Neural cell (in vitro differentiated cells): ENCODE measurements around the gene SYNGR1. TPM values are rescaled to one million over a fixed set of nuclear protein-coding genes. Genes with fewer than 3 reads are reported as not detected.
A peak's percentile ranks its signal among the peaks of the same experiment; 100 is the strongest.

Source experiments
- H2AFZ ChIP-seq: fragments of 200-600, 300-800 bp; sonication (generic), shearing (Covaris generic); 2 replicates; pipeline ENCODE4 v1.6.0; 2014; ENCODE audit warnings: low read depth, mild to moderate bottlenecking, antibody characterized with exemption, low read length, moderate library complexity
- H3F3A ChIP-seq: fragments of 200-600 bp; shearing (Covaris generic); 2 replicates; pipeline ENCODE4 v1.6.1; 2016; ENCODE audit warnings: mild to moderate bottlenecking, moderate library complexity, mixed read lengths, antibody characterized with exemption, low read length; ENCODE audit not compliant: insufficient read depth, poor library complexity, severe bottlenecking
- H3K27ac ChIP-seq: fragments of 200-600, 300-800 bp; sonication (generic), shearing (Covaris generic); 2 replicates; pipeline ENCODE4 v1.5.1; 2014; ENCODE audit warnings: mild to moderate bottlenecking, low read length, moderate library complexity
- H3K27me3 ChIP-seq: fragments of 300-800, 200-600 bp; sonication (generic), shearing (Covaris generic); 2 replicates; pipeline ENCODE4 v1.6.0; 2014; ENCODE audit warnings: mild to moderate bottlenecking, low read depth, low read length, moderate library complexity; ENCODE audit not compliant: insufficient read depth
- H3K36me3 ChIP-seq: fragments of 300-800, 200-600 bp; sonication (generic), shearing (Covaris generic); 2 replicates; pipeline ENCODE4 v1.5.1; 2014; ENCODE audit warnings: mild to moderate bottlenecking, antibody characterized with exemption, low read length, moderate library complexity; ENCODE audit not compliant: insufficient read depth
- H3K4me2 ChIP-seq: fragments of 300-800, 200-600 bp; sonication (generic), shearing (Covaris generic); 2 replicates; pipeline ENCODE4 v1.6.0; 2014; ENCODE audit warnings: mild to moderate bottlenecking, low read length
- H3K4me3 ChIP-seq: fragments of 300-800, 200-600 bp; sonication (generic), shearing (Covaris generic); 2 replicates; pipeline ENCODE4 v1.5.1; 2014; ENCODE audit warnings: mild to moderate bottlenecking, low read length, moderate library complexity
- H3K79me2 ChIP-seq: fragments of 200-600 bp; shearing (Covaris generic); replicated peaks from 2 replicates; pipeline ENCODE4 v1.6.0; 2014; ENCODE audit warnings: mild to moderate bottlenecking, low read length, moderate library complexity; ENCODE audit not compliant: insufficient read depth
- H3K9ac ChIP-seq: fragments of 300-800, 200-600 bp; sonication (generic), shearing (Covaris generic); 2 replicates; pipeline ENCODE4 v1.6.1; 2016; ENCODE audit warnings: mild to moderate bottlenecking, low read length, mixed read lengths
- H3K9me2 ChIP-seq: fragments of 200-600 bp; shearing (Covaris generic); 2 replicates; pipeline ENCODE4 v1.6.1; 2016; ENCODE audit warnings: mild to moderate bottlenecking, low read length, mixed read lengths; ENCODE audit not compliant: insufficient read depth
- H3K9me3 ChIP-seq: fragments of 200-600, 300-800 bp; sonication (generic), shearing (Covaris generic); 2 replicates; pipeline ENCODE4 v1.6.1; 2016; ENCODE audit warnings: mild to moderate bottlenecking, mixed run types, low read length, moderate library complexity, mixed read lengths
- H4K20me1 ChIP-seq: fragments of 200-600 bp; shearing (Covaris generic); 2 replicates; pipeline ENCODE4 v1.6.1; 2016; ENCODE audit warnings: mild to moderate bottlenecking, mixed run types; ENCODE audit not compliant: insufficient read depth
- EP300 ChIP-seq: fragments of 450-650 bp; conservative IDR thresholded peaks from 2 replicates; pipeline ENCODE4 v1.6.1; 2014; ENCODE audit warnings: antibody characterized with exemption, mild to moderate bottlenecking, moderate library complexity; ENCODE audit not compliant: poor library complexity, severe bottlenecking
- EZH2 ChIP-seq: fragments of 200-600, 300-800 bp; shearing (Covaris generic), sonication (generic); IDR thresholded peaks from 2 replicates; pipeline ENCODE4 v1.6.1; 2014; ENCODE audit warnings: antibody characterized with exemption, low read length, borderline replicate concordance, mild to moderate bottlenecking; ENCODE audit not compliant: insufficient read depth, poor library complexity, severe bottlenecking
- MXI1 ChIP-seq: fragments of 450-650 bp; conservative IDR thresholded peaks from 2 replicates; pipeline ENCODE4 v1.6.1; 2014; ENCODE audit warnings: antibody characterized with exemption, mild to moderate bottlenecking; ENCODE audit not compliant: poor library complexity, severe bottlenecking
- POLR2AphosphoS5 ChIP-seq: IDR thresholded peaks from 2 replicates; pipeline ENCODE4 v1.6.1; 2012
- RAD21 ChIP-seq: fragments of 450-650 bp; conservative IDR thresholded peaks from 2 replicates; pipeline ENCODE4 v1.6.1; 2014; ENCODE audit warnings: antibody characterized with exemption, mild to moderate bottlenecking, moderate library complexity
- SMC3 ChIP-seq: fragments of 450-650 bp; conservative IDR thresholded peaks from 2 replicates; pipeline ENCODE4 v1.6.1; 2014; ENCODE audit warnings: antibody characterized with exemption, mild to moderate bottlenecking, moderate library complexity; ENCODE audit not compliant: poor library complexity
- TAF1 ChIP-seq: IDR thresholded peaks from 2 replicates; pipeline ENCODE4 v1.6.1; 2012; ENCODE audit warnings: low read depth
- polyA plus RNA-seq: library from polyadenylated mRNA; depleted of rRNA; stranded (reverse); fragments of >200 nt; gene quantifications from 2 replicates; pipeline ENCODE4 v1.2.3, GENCODE V29; 2014
- TF ChIP-seq, protein P1 (sequence below): IDR thresholded peaks from 2 replicates; pipeline ENCODE4 v1.6.1; 2012; ENCODE audit warnings: borderline replicate concordance
- TF ChIP-seq, protein P2 (sequence below): fragments of 450-650 bp; IDR thresholded peaks from 2 replicates; pipeline ENCODE4 v1.5.1; 2014; ENCODE audit warnings: antibody characterized with exemption, mild to moderate bottlenecking, moderate library complexity; ENCODE audit not compliant: poor library complexity, severe bottlenecking

SYNGR1 gene
- polyA plus RNA-seq, 1 donor from 2014 or later = 68.4 TPM

DNA sequence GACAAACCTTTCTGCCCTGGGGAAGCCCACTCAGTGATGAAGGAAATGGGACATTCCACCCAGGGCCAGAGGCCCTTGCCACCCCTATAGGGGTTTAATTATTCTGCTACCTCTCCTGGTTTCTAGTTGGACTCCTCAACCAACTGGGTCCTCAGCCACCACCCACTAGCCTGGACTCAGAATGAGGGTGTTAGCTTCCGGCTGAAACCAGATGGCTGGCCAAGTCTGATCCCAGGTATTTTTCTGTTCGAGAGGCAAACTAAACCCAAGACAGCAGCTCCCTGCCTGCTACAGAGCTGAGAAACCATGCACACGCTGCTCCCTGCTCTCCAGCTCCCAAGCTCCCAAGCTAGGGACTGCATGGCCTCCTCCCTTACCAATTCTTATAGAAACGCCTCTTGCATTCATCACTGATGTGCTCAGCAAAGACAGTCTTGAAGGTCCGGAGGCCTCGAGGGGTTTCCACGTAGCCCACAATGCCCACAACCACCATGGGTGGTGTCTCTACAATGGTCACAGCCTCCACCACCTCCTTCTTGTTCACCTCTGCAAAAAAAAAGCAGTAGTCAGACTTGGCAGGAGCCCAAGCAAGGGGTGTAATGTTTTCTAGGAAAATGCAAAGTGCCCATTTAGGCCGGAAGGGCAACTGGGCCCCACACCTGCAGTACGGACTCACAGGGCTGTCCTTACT is 32.6 kb upstream of the SYNGR1 start:
- H3K9ac ChIP-seq = peak overlapping the region; percentile 99
- no peak overlapping the region for H3K27ac ChIP-seq
- no peaks in the 10 kb centered on the region for H3K9me3 ChIP-seq
- H3F3A ChIP-seq = no peaks in the 10 kb centered on the region
- H3K27me3 ChIP-seq = no peaks in the 10 kb centered on the region
- H3K79me2 ChIP-seq = peaks cover 27% of the 10 kb centered on the region
- H3K36me3 ChIP-seq = peaks cover 8% of the 10 kb centered on the region
- peaks cover 17% of the 10 kb centered on the region for H4K20me1 ChIP-seq
- peak overlapping the region; percentile 52 for H3K4me2 ChIP-seq
- TF ChIP-seq TAF1 = no peak
- TF ChIP-seq EZH2 = no peak
- TF ChIP-seq MXI1 = no peak
- TF ChIP-seq RAD21 = no peak
- no peak for TF ChIP-seq EP300
- TF ChIP-seq, protein P1, sequence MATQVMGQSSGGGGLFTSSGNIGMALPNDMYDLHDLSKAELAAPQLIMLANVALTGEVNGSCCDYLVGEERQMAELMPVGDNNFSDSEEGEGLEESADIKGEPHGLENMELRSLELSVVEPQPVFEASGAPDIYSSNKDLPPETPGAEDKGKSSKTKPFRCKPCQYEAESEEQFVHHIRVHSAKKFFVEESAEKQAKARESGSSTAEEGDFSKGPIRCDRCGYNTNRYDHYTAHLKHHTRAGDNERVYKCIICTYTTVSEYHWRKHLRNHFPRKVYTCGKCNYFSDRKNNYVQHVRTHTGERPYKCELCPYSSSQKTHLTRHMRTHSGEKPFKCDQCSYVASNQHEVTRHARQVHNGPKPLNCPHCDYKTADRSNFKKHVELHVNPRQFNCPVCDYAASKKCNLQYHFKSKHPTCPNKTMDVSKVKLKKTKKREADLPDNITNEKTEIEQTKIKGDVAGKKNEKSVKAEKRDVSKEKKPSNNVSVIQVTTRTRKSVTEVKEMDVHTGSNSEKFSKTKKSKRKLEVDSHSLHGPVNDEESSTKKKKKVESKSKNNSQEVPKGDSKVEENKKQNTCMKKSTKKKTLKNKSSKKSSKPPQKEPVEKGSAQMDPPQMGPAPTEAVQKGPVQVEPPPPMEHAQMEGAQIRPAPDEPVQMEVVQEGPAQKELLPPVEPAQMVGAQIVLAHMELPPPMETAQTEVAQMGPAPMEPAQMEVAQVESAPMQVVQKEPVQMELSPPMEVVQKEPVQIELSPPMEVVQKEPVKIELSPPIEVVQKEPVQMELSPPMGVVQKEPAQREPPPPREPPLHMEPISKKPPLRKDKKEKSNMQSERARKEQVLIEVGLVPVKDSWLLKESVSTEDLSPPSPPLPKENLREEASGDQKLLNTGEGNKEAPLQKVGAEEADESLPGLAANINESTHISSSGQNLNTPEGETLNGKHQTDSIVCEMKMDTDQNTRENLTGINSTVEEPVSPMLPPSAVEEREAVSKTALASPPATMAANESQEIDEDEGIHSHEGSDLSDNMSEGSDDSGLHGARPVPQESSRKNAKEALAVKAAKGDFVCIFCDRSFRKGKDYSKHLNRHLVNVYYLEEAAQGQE = no peak
- TF ChIP-seq SMC3 = no peak
- TF ChIP-seq, protein P2, sequence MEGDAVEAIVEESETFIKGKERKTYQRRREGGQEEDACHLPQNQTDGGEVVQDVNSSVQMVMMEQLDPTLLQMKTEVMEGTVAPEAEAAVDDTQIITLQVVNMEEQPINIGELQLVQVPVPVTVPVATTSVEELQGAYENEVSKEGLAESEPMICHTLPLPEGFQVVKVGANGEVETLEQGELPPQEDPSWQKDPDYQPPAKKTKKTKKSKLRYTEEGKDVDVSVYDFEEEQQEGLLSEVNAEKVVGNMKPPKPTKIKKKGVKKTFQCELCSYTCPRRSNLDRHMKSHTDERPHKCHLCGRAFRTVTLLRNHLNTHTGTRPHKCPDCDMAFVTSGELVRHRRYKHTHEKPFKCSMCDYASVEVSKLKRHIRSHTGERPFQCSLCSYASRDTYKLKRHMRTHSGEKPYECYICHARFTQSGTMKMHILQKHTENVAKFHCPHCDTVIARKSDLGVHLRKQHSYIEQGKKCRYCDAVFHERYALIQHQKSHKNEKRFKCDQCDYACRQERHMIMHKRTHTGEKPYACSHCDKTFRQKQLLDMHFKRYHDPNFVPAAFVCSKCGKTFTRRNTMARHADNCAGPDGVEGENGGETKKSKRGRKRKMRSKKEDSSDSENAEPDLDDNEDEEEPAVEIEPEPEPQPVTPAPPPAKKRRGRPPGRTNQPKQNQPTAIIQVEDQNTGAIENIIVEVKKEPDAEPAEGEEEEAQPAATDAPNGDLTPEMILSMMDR = no peak
- TF ChIP-seq POLR2AphosphoS5 = no peak
- peak overlapping the region; percentile 82 for H3K4me3 ChIP-seq
- no peaks in the 10 kb centered on the region for H3K9me2 ChIP-seq
- no peak overlapping the region for H2AFZ ChIP-seq

DNA sequence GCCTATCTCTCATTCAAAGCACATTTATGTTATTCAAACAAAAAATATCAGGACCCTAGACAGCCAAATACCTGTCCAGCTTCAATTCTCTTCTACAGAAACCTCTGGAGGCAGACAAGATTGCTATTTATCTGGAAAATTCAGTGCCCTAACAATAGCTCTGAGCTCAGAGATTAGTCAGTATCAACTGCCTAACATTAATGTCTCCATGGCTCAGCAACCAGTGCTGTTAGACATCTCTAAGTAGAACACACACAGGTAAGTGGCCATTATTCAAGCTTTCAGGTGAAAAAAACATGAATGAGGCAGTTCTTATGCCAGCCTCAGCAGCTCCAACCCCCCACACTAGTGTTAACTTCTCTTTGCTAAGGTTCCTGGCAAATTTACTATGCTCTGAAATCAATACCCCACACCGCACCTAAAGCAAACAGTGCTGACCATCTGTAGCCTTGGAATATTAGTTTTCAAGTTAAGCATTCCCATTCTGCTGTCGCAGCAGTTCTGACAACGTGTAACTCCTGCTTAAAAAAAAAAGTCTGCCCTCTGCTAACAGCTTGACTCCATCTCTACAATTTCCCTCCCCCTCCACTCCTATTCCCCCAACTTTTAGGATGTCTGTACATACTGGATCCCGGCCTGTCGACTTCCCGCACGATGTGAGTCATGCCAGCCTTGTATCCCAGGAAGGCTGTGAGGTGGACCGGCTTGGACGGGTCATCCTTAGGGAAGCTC is 31.9 kb upstream of the SYNGR1 start:
- Histone ChIP-seq H3F3A (no peaks in the 10 kb centered on the region), H3K4me3 (peak overlapping the region; percentile 82), H3K27ac (peak overlapping the region; percentile 99), H4K20me1 (peaks cover 17% of the 10 kb centered on the region), H2AFZ (no peak overlapping the region), H3K9me2 (no peaks in the 10 kb centered on the region), H3K79me2 (peaks cover 27% of the 10 kb centered on the region), H3K4me2 (peak overlapping the region; percentile 52), H3K9ac (peak overlapping the region; percentile 99), H3K36me3 (peaks cover 8% of the 10 kb centered on the region), H3K9me3 (no peaks in the 10 kb centered on the region), H3K27me3 (no peaks in the 10 kb centered on the region)
- TF ChIP-seq TAF1 = no peak
- no peak for TF ChIP-seq MXI1
- no peak for TF ChIP-seq EZH2
- no peak for TF ChIP-seq EP300
- TF ChIP-seq, protein P2 = no peak
- TF ChIP-seq SMC3 = no peak
- TF ChIP-seq, protein P1 = no peak
